HepG2 (cell line): Measurements from ENCODE around the gene MT1F. TPM values are rescaled to one million over a fixed set of nuclear protein-coding genes. Genes with fewer than 3 reads are reported as not detected.

ENCODE experiments used
- ARID2 ChIP-seq: sonication (generic); formaldehyde crosslinking; IDR thresholded peaks from 2 replicates; pipeline ENCODE4 v1.8.1; 2022; ENCODE audit warnings: mild to moderate bottlenecking, missing genetic modification reagents, borderline replicate concordance
- ATF7 ChIP-seq, 2 experiments: fragments of 450-650 bp in 1 of 2; sonication (generic) in 1 of 2; formaldehyde crosslinking in 1 of 2; IDR thresholded peaks; 2 replicates each; pipeline versions ENCODE4 v1.4.0 to v1.6.1; 2016 to 2020; ENCODE audit warnings: antibody characterized with exemption in 1 of 2, mild to moderate bottlenecking in 1 of 2, missing genetic modification reagents in 1 of 2
- GABPB1 ChIP-seq: IDR thresholded peaks from 2 replicates; pipeline ENCODE4 v1.6.1; 2016; ENCODE audit warnings: mild to moderate bottlenecking, missing genetic modification reagents, moderate library complexity, missing compliant biosample characterization
- HCFC1 ChIP-seq: fragments of 150-350 bp; IDR thresholded peaks from 2 replicates; pipeline ENCODE4 v1.6.1; 2014; ENCODE audit warnings: low read depth, low read length
- ISL2 ChIP-seq: sonication (generic); formaldehyde crosslinking; IDR thresholded peaks from 2 replicates; pipeline ENCODE4 v1.5.0; 2020; ENCODE audit warnings: missing genetic modification reagents
- JUNB ChIP-seq: sonication (generic); formaldehyde crosslinking; IDR thresholded peaks from 2 replicates; pipeline ENCODE4 v1.8.0; 2022; ENCODE audit warnings: missing genetic modification reagents, mild to moderate bottlenecking, borderline replicate concordance
- NFKB2 ChIP-seq: sonication (generic); formaldehyde crosslinking; IDR thresholded peaks from 2 replicates; pipeline ENCODE4 v1.4.0; 2020; ENCODE audit warnings: missing genetic modification reagents, borderline replicate concordance
- REL ChIP-seq: sonication (generic); formaldehyde crosslinking; conservative IDR thresholded peaks from 2 replicates; pipeline ENCODE4 v1.8.0; 2022; ENCODE audit warnings: mild to moderate bottlenecking, missing genetic modification reagents, moderate library complexity
- SRSF1 ChIP-seq: fragments of 200-400 bp; formaldehyde crosslinking; optimal IDR thresholded peaks from 2 replicates; pipeline ENCODE3; 2017; ENCODE audit warnings: mild to moderate bottlenecking, low read depth, low read length, moderate library complexity
- ZEB1 ChIP-seq: IDR thresholded peaks from 2 replicates; pipeline ENCODE4 v1.6.1; 2012; ENCODE audit warnings: mild to moderate bottlenecking, low read depth, inconsistent platforms; ENCODE audit not compliant: insufficient replicate concordance
- ZNF441 ChIP-seq: sonication (generic); formaldehyde crosslinking; IDR thresholded peaks from 2 replicates; pipeline ENCODE4 v1.7.0; 2021; ENCODE audit warnings: missing genetic modification reagents, borderline replicate concordance
- ZNF598 ChIP-seq: sonication (generic); formaldehyde crosslinking; IDR thresholded peaks from 2 replicates; pipeline ENCODE4 v1.5.1; 2020; ENCODE audit warnings: mild to moderate bottlenecking, missing genetic modification reagents, borderline replicate concordance
- ZNF646 ChIP-seq: sonication (generic); formaldehyde crosslinking; IDR thresholded peaks from 2 replicates; pipeline ENCODE4 v1.9.0; 2021; ENCODE audit warnings: mild to moderate bottlenecking, missing genetic modification reagents
- ZNF775 ChIP-seq: sonication (generic); formaldehyde crosslinking; IDR thresholded peaks from 2 replicates; pipeline ENCODE4 v1.4.0; 2020; ENCODE audit warnings: missing genetic modification reagents, mild to moderate bottlenecking, moderate library complexity, borderline replicate concordance
- ZNF782 ChIP-seq: sonication (generic); formaldehyde crosslinking; IDR thresholded peaks from 2 replicates; pipeline ENCODE4 v1.4.0; 2020; ENCODE audit warnings: missing genetic modification reagents, mild to moderate bottlenecking, borderline replicate concordance
- ZNF83 ChIP-seq: sonication (generic); formaldehyde crosslinking; IDR thresholded peaks from 2 replicates; pipeline ENCODE4 v1.4.0; 2020; ENCODE audit warnings: missing genetic modification reagents, mild to moderate bottlenecking, borderline replicate concordance
- ZSCAN12 ChIP-seq: sonication (generic); formaldehyde crosslinking; IDR thresholded peaks from 2 replicates; pipeline ENCODE4 v1.9.0; 2021; ENCODE audit warnings: mild to moderate bottlenecking, missing genetic modification reagents
- polyA plus RNA-seq, 8 experiments: library from polyadenylated mRNA; depleted of rRNA in 3 of 8; stranded (reverse) in 7 of 8; unstranded in 1 of 8; fragments of >200 nt; fragmentation: Illumina TruSeq in 4 of 8; extraction: Trizol in 4 of 8; gene quantifications; 2 replicates each; pipeline versions ENCODE4 v1.2.1 to v1.2.3, GENCODE V29; 2011 to 2016; ENCODE audit warnings: low read depth in 4 of 8, missing spikeins in 1 of 8, mixed read lengths in 1 of 8; ENCODE audit not compliant: insufficient read depth in 1 of 8
- total RNA-seq, 5 experiments: library from RNA; depleted of rRNA; stranded (reverse); fragments of >200 nt; fragmentation: Illumina TruSeq; extraction: Trizol; gene quantifications; 2 replicates each; pipeline ENCODE4 v1.2.3, GENCODE V29; 2016; ENCODE audit warnings: low read depth in 1 of 5

Gene MT1F
- total and polyA plus RNA-seq, 2 of the 13 experiments (the other 11 are each of a cell fraction or from before 2014, with no cell fraction given), result 1.9 to 169 TPM

GRCh38 chr16:56667581-56668571, 10.1 kb downstream of the MT1F start, which contains the start of gene MT1G (continued):
- TF ChIP-seq JUNB (CRISPR knock-in tag), result no peak
- no peak for TF ChIP-seq ZNF775 (CRISPR knock-in tag)
- TF ChIP-seq ARID2 (CRISPR knock-in tag), result no peak
- no peak for TF ChIP-seq ATF7 (IDR thresholded peaks at IDR 0.05)
- no peak for TF ChIP-seq ATF7 (CRISPR knock-in tag; IDR thresholded peaks at IDR 0.05)
- no peak for TF ChIP-seq HCFC1
- TF ChIP-seq ZNF598, result peak; percentile 91
- no peak for TF ChIP-seq REL
- no peak for TF ChIP-seq ZNF646
- TF ChIP-seq ZNF782 (CRISPR knock-in tag), result no peak
- no peak; the same call in 1 of the 2 replicates for TF ChIP-seq ISL2 (CRISPR knock-in tag)
- TF ChIP-seq ZNF441, result no peak; the same call in 1 of the 2 replicates
- peak; percentile 55; the same call in 1 of the 2 replicates for TF ChIP-seq GABPB1 (CRISPR knock-in tag)
- TF ChIP-seq ZSCAN12 (CRISPR knock-in tag), result no peak
- TF ChIP-seq ZNF83 (CRISPR knock-in tag), result no peak
- peak; percentile 68; the same call in 1 of the 2 replicates for TF ChIP-seq NFKB2 (CRISPR knock-in tag)
- no peak for TF ChIP-seq ZEB1
- no peak for TF ChIP-seq SRSF1
